HL-60/S4 (cell line): ENCODE results near the gene CCDC33.

Source experiments
- in situ Hi-C: fragments of 300-500 bp; cut with MboI; formaldehyde crosslinking; loops from 2 replicates; pipeline ENCODE4 v1.14.3; 2022; ENCODE audit warnings: low sequenced_read_pairs

Gene CCDC33

GRCh38 chr15:74258456-74259291 lies 22.5 kb downstream of the CCDC33 start:
- in situ Hi-C loops: no loop called here

- in situ Hi-C loops: no loop called here
Observed at GRCh38 chr15:74259292-74259648, 23.1 kb downstream of the CCDC33 start.

GRCh38 chr15:74259821-74260607 lies 23.9 kb downstream of the CCDC33 start:
- in situ Hi-C loops: no loop called here

- in situ Hi-C loops: no loop called here
Observed at GRCh38 chr15:74261041-74261440, 24.9 kb downstream of the CCDC33 start.

- in situ Hi-C loops: no loop called here
Observed at GRCh38 chr15:74261685-74262084, 25.6 kb downstream of the CCDC33 start.

- in situ Hi-C loops: no loop called here
Observed at GRCh38 chr15:74262151-74262550, 26.0 kb downstream of the CCDC33 start.

GRCh38 chr15:74262625-74263024 lies 26.5 kb downstream of the CCDC33 start:
- in situ Hi-C loops: no loop called here

- in situ Hi-C loops: no loop called here
Observed at GRCh38 chr15:74263466-74263865, 27.3 kb downstream of the CCDC33 start.

- in situ Hi-C loops: no loop called here
Observed at GRCh38 chr15:74264081-74264501, 28.0 kb downstream of the CCDC33 start.

- in situ Hi-C loops: no loop called here
Observed at GRCh38 chr15:74265046-74265639, 29.0 kb downstream of the CCDC33 start.

- in situ Hi-C loops: no loop called here
Observed at GRCh38 chr15:74268020-74268419, 31.9 kb downstream of the CCDC33 start.

- in situ Hi-C loops: no loop called here
Observed at GRCh38 chr15:74269362-74270035, 33.4 kb downstream of the CCDC33 start.

GRCh38 chr15:74270155-74270554 lies 34.0 kb downstream of the CCDC33 start:
- in situ Hi-C loops: no loop called here

GRCh38 chr15:74270854-74271520 lies 34.9 kb downstream of the CCDC33 start:
- in situ Hi-C loops: no loop called here

- in situ Hi-C loops: no loop called here
Observed at GRCh38 chr15:74272812-74273211, 36.7 kb downstream of the CCDC33 start.

GRCh38 chr15:74274470-74275038 lies 38.4 kb downstream of the CCDC33 start:
- in situ Hi-C loops: no loop called here

- in situ Hi-C loops: no loop called here
Observed at GRCh38 chr15:74275957-74276356, 39.8 kb downstream of the CCDC33 start.

- in situ Hi-C loops: no loop called here
Observed at GRCh38 chr15:74276560-74276959, 40.4 kb downstream of the CCDC33 start.

GRCh38 chr15:74277242-74277810 lies 41.2 kb downstream of the CCDC33 start:
- in situ Hi-C loops: no loop called here

- in situ Hi-C loops: no loop called here
Observed at GRCh38 chr15:74278207-74278606, 42.1 kb downstream of the CCDC33 start.
